Naive B cell (primary cell): ENCODE results near the gene CREBBP. TPM values are rescaled to one million over a fixed set of nuclear protein-coding genes. Genes with fewer than 3 reads are reported as not detected.

ENCODE experiments used
- ATAC-seq, 2 donors: fragments of 150-1000 bp; cut with Tn5 transposase; 2 replicates each; pipeline ENCODE4 v1.10.0; 2021; ENCODE audit warnings: low read depth in 2 of 2, mild to moderate bottlenecking in 2 of 2, moderate library complexity in 2 of 2
- DNase-seq: peaks from one replicate; pipeline ENCODE4 v3.0.0; 2022
- H3K27ac Mint-ChIP-seq, 6 donors: one replicate each; pipeline ENCODE4 v1.8.0; 2020 to 2022; ENCODE audit warnings: mild to moderate bottlenecking in 6 of 6, mixed read lengths in 6 of 6, moderate library complexity in 5 of 6, inconsistent platforms in 2 of 6
- H3K27me3 Mint-ChIP-seq, 3 donors: one replicate each; pipeline ENCODE4 v1.8.0; 2021 to 2022; ENCODE audit warnings: mixed read lengths in 3 of 3, mild to moderate bottlenecking in 1 of 3
- H3K36me3 Mint-ChIP-seq, 2 donors: one replicate each; pipeline ENCODE4 v1.8.0; 2020 to 2022; ENCODE audit warnings: mixed read lengths in 2 of 2, inconsistent platforms in 1 of 2, mild to moderate bottlenecking in 1 of 2
- H3K4me1 Mint-ChIP-seq, 3 donors: one replicate each; pipeline ENCODE4 v1.8.0; 2020 to 2022; ENCODE audit warnings: mixed read lengths in 3 of 3, inconsistent platforms in 1 of 3, mild to moderate bottlenecking in 1 of 3, moderate library complexity in 1 of 3
- H3K4me3 Mint-ChIP-seq, 8 donors: one replicate each; pipeline ENCODE4 v1.8.0; 2020 to 2022; ENCODE audit warnings: mild to moderate bottlenecking in 8 of 8, mixed read lengths in 8 of 8, moderate library complexity in 8 of 8, inconsistent platforms in 2 of 8
- H3K9me3 Mint-ChIP-seq, 7 donors: one replicate each; pipeline ENCODE4 v1.8.0; 2020 to 2022; ENCODE audit warnings: mixed read lengths in 7 of 7, mild to moderate bottlenecking in 5 of 7, inconsistent platforms in 2 of 7, moderate library complexity in 1 of 7
- polyA plus RNA-seq, 6 donors: library from polyadenylated mRNA; unstranded; fragments of 300-500 nt; fragmentation: Illumina TruSeq; gene quantifications; one replicate each; pipeline ENCODE4 v1.2.3, GENCODE V29; 2021; ENCODE audit warnings: low read depth in 6 of 6

CREBBP gene
- polyA plus RNA-seq, 6 donors from 2014 or later: 2.6 to 23.5 (median 7.2) TPM

DNA sequence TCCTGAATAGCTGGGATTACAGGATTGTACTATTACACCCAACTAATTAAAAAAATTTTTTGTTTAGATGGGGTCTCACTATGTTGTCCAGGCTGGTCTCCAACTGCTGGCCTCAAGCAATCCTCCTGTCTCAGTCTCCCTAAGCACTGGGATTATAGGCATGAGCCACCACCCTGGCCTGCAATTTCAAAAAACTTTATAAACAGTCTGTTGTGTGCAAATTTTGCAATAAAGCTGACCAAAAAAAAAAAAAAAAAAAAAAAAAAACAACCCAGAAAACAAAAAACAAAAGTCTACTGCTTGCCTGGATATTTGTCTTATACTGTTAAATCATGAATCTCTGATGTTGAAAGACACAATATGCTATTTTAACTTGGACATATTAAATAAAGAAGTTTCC, 4.4 kb downstream of the CREBBP start:
- Mint-ChIP-seq H3K27ac (peak overlapping the region in 1 of 6 donors; percentile 69), H3K4me1 (peaks cover 68 to 82% (median 78%) of the 10 kb centered on the region in 3 donors), H3K27me3 (no peaks in the 10 kb centered on the region), H3K36me3 (no peaks in the 10 kb centered on the region), H3K9me3 (no peaks in the 10 kb centered on the region), H3K4me3 (peak overlapping the region in 6 of 8 donors; percentile 71 to 90 (median 84))
- ATAC-seq (no peak), DNase-seq (no peak)

DNA sequence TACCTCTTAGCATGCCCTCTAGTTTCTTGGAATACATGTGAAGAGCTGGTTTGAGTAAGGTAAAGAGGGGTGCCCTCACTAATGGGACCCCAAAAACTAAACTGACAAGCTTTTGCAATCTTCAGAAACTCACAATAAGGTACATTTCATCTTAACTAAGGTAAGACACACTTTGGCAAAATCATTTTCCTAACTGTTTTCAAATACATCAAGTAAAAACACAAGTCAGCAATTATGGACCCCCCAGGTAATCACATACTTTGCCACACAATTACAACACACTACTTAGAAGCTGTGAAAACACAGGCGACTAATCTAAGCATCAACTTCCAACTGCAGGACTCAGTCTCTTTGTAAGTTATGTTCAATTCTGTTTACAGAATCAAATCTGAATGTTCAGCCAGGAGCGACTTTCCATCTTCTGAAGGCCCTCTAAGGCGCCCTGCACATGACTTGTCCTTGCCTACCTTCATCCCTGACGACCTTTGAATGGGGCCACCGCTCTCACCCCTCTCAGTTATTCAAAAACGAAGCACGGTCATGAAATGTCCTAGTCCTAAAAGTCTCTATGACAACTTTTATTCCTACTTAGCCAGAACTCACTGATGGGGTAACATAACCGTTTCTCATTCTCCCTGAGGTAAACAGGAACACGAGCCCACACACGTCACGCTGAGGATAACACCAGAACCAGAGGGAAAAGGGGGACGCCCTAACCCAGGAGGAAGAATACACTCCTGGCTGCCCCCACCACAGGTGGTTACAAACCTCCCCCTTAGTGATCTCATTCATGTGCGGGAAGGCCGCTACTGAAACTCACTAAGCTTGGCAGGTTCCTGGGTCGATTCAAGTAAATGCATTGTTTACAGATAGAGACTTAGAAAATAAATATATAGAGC, 5.5 kb downstream of the CREBBP start:
- no peak for ATAC-seq
- H3K4me1 Mint-ChIP-seq: peaks cover 78 to 93% (median 87%) of the 10 kb centered on the region in 3 donors
- H3K27ac Mint-ChIP-seq: peak overlapping the region in 3 of 6 donors; percentile 13 to 72 (median 60)
- no peak for DNase-seq
- H3K9me3 Mint-ChIP-seq: no peaks in the 10 kb centered on the region
- H3K36me3 Mint-ChIP-seq: no peaks in the 10 kb centered on the region
- no peaks in the 10 kb centered on the region for H3K27me3 Mint-ChIP-seq
- H3K4me3 Mint-ChIP-seq: peak overlapping the region in 5 of 8 donors; percentile 7 to 86 (median 31)

- Mint-ChIP-seq H3K27me3 (no peaks in the 10 kb centered on the region), H3K4me3 (peak overlapping the region in 2 of 8 donors; percentile 13 to 62), H3K27ac (no peak overlapping the region), H3K36me3 (no peaks in the 10 kb centered on the region), H3K4me1 (peaks cover 84 to 100% (median 92%) of the 10 kb centered on the region in 3 donors), H3K9me3 (no peaks in the 10 kb centered on the region)
- no peak for ATAC-seq
- DNase-seq: no peak
Observed at GRCh38 chr16:3874242-3874641, 6.3 kb downstream of the CREBBP start.

DNA sequence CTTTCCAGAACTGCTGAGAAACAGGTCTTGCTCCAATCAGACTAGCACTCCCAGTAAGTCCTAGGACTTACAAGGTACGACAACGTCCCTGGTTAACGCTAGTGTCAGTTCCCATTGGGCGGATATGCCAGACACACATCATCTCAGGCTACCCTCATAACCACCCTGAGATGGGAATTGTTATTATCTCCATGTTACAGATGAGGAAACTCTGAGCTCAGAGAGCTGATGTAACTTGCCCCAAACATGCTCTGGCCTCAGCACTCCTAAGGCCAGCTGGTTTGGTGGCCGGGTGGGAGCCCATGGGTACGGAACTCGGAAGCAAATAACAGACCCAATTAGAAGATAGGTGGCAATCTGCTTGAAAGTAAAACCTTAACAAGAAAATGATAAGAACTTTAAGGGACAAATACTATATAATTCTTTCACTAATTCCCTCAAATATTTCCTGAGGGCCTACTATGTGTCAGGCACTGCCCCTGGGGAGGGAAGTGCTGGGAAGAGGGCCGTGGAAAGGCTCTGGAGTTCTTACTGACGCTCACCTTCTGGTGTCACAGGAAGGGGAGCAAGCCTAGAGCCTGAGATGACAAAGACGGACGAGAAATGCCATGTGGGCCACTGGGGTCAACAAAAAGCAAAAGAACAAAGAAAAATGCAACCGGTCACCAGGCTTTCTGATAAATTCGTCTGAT, 6.9 kb downstream of the CREBBP start:
- Mint-ChIP-seq H3K36me3 (no peaks in the 10 kb centered on the region), H3K4me3 (peak overlapping the region in 7 of 8 donors; percentile 13 to 78 (median 40)), H3K9me3 (no peaks in the 10 kb centered on the region), H3K4me1 (peaks cover 84 to 100% (median 92%) of the 10 kb centered on the region in 3 donors), H3K27me3 (no peaks in the 10 kb centered on the region), H3K27ac (peak overlapping the region in 2 of 6 donors; percentile 71 to 78)
- no peak for ATAC-seq
- DNase-seq: no peak

- H3K36me3 Mint-ChIP-seq: no peaks in the 10 kb centered on the region
- no peak for ATAC-seq
- H3K4me3 Mint-ChIP-seq: peak overlapping the region in 7 of 8 donors; percentile 19 to 70 (median 58)
- H3K9me3 Mint-ChIP-seq: no peaks in the 10 kb centered on the region
- peak overlapping the region in 4 of 6 donors; percentile 66 to 84 (median 76) for H3K27ac Mint-ChIP-seq
- H3K4me1 Mint-ChIP-seq: peaks cover 78 to 96% (median 88%) of the 10 kb centered on the region in 3 donors
- no peaks in the 10 kb centered on the region for H3K27me3 Mint-ChIP-seq
- no peak for DNase-seq
Observed at GRCh38 chr16:3872216-3872895, 8.2 kb downstream of the CREBBP start.

DNA sequence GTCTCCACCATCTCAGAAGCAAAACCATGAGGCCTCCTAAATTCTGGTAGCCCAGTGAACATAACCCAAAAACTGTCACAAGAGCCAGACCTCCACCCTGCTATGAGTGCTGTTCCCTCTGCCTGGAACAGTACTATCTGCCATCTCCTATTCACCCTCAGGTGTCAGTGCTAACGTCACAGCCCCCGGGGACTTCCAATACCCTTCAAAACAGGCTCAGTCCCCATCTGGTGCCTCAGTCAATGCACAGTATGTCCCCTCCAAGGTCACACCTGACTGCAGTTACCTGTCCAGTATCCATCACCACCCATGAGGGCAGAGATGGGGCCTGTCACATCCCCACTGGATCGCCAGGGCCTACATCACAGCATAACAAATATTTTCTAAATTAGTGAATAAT, 11.5 kb downstream of the CREBBP start:
- Mint-ChIP-seq H3K27ac (peak overlapping the region in 4 of 6 donors; percentile 18 to 77 (median 46)), H3K4me1 (peaks cover 71 to 96% (median 87%) of the 10 kb centered on the region in 3 donors), H3K4me3 (peak overlapping the region in 5 of 8 donors; percentile 9 to 57 (median 18)), H3K9me3 (no peaks in the 10 kb centered on the region), H3K36me3 (no peaks in the 10 kb centered on the region), H3K27me3 (no peaks in the 10 kb centered on the region)
- DNase-seq (no peak), ATAC-seq (no peak)

DNA sequence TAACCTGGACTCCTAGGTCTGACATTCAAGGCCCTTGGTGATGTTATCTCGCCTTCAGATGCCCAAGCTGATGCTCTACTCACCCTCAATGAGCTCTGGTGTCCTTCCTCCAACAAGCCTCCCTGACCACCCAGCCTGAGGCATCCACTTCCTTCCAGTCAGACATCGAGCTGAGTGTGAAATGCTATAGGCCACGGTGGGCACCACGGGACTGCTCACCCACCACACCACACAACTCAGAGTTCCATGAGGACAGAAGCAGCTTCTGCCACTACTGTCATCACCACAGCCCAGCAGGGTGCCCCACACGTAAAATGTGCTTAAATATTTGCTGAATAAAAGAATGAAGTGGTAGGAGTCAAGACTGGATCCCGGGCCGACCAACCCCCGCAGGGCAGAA, 12.0 kb downstream of the CREBBP start:
- ATAC-seq: no peak
- Mint-ChIP-seq H3K9me3 (no peaks in the 10 kb centered on the region), H3K27me3 (no peaks in the 10 kb centered on the region), H3K4me1 (peaks cover 71 to 96% (median 87%) of the 10 kb centered on the region in 3 donors), H3K27ac (peak overlapping the region in 3 of 6 donors; percentile 16 to 77 (median 61)), H3K4me3 (peak overlapping the region in 6 of 8 donors; percentile 3 to 57 (median 22)), H3K36me3 (no peaks in the 10 kb centered on the region)
- no peak for DNase-seq

DNA sequence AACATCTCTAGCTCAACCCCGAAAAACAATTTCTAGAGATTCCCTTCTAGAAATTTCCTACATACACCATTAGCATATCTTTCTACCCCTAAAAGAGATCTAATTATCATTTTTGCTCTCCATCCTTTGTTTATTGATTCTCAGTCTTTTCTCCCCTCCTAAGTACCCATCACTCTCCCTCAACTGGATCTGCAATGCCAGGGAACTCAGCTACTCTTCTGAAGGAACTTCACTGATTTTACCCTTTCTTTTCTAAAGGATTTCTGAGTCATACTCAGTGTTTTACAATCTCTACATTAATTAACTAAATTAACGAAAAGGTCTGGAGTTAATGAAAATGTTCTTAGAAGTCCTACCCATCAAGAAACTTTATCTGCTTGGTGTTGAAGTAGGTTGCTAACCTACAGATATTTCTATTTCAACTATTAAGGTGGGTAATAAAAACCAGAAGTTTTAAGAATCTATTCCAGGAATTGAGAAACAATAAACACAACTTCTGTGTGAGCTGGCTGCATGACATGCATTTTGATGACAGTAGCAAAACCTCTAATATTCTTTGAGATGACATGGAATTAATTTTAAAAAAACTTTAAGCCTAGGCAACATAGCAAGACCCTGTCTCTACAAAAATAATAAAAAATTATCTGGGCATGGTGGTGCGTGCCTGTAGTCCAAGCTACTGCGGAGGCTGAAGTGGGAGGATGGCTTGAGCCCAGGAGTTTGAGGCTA, 13.6 kb downstream of the CREBBP start:
- Mint-ChIP-seq H3K4me1 (peaks cover 67 to 96% (median 85%) of the 10 kb centered on the region in 3 donors), H3K4me3 (peak overlapping the region in 2 of 8 donors; percentile 3 to 59), H3K36me3 (no peaks in the 10 kb centered on the region), H3K9me3 (no peaks in the 10 kb centered on the region), H3K27me3 (no peaks in the 10 kb centered on the region), H3K27ac (peak overlapping the region in 2 of 6 donors; percentile 60 to 76)
- DNase-seq (no peak), ATAC-seq (no peak)

DNA sequence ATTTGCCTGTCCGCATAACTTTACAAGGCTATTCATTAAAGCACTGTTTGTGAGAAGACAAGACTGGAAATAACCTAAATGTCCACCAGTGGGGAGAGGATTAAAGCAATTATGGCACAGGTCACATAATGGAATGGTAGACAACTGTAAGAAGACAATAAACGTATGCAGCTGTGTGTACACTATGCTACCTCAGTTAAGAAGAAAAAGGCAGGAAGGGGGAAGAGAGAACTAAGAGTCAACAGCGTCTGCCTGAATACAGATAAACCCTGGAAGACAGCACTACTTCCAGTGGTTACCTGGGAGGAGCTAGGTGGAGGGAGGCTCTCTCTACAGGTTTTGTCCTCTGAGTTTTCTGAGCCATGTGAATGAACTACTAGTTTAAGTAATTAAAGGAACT, 15.3 kb downstream of the CREBBP start:
- DNase-seq (no peak), ATAC-seq (no peak)
- H3K4me1 Mint-ChIP-seq: peaks cover 61 to 95% (median 81%) of the 10 kb centered on the region in 3 donors
- no peaks in the 10 kb centered on the region for H3K9me3 Mint-ChIP-seq
- no peaks in the 10 kb centered on the region for H3K27me3 Mint-ChIP-seq
- no peaks in the 10 kb centered on the region for H3K36me3 Mint-ChIP-seq
- H3K4me3 Mint-ChIP-seq: peak overlapping the region in 6 of 8 donors; percentile 2 to 72 (median 27)
- peak overlapping the region in 4 of 6 donors; percentile 6 to 81 (median 66) for H3K27ac Mint-ChIP-seq

GRCh38 chr16:3864562-3864961, 16.0 kb downstream of the CREBBP start:
- DNase-seq: no peak

DNA sequence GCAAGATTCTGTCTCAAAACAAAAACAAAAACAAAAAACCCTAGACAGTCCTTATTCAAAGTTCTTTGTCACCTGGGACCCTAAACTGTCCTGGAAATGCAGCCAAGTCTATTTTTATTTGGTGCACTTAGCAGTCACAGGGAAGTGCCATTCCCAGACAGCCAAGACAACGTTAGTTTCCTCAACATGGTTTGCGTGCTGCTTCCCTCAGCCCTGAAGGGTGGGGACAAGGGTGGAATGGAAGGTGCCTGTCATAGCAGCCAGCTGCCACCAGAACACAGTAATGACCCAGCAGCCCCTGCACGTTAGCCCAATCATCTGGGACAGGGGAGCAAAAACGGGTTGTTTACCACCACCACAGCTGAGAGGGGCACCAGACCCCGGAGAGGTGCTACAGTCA, 16.9 kb downstream of the CREBBP start:
- no peak for DNase-seq
- peak in 1 of 2 donors; percentile 22 for ATAC-seq
- peaks cover 59 to 94% (median 84%) of the 10 kb centered on the region in 3 donors for H3K4me1 Mint-ChIP-seq
- no peaks in the 10 kb centered on the region for H3K36me3 Mint-ChIP-seq
- no peaks in the 10 kb centered on the region for H3K9me3 Mint-ChIP-seq
- H3K4me3 Mint-ChIP-seq: peak overlapping the region in 6 of 8 donors; percentile 9 to 71 (median 63)
- H3K27me3 Mint-ChIP-seq: no peaks in the 10 kb centered on the region
- H3K27ac Mint-ChIP-seq: peak overlapping the region; percentile 21 to 93 (median 67)

More at GRCh38 chr16:3864562-3864961, 16.0 kb downstream of the CREBBP start:
- Mint-ChIP-seq H3K27ac (peak overlapping the region in 3 of 6 donors; percentile 37 to 75 (median 60)), H3K4me3 (peak overlapping the region in 5 of 8 donors; percentile 15 to 72 (median 36)), H3K36me3 (no peaks in the 10 kb centered on the region), H3K9me3 (no peaks in the 10 kb centered on the region), H3K27me3 (no peaks in the 10 kb centered on the region), H3K4me1 (peaks cover 60 to 95% (median 84%) of the 10 kb centered on the region in 3 donors)
- ATAC-seq: no peak

DNA sequence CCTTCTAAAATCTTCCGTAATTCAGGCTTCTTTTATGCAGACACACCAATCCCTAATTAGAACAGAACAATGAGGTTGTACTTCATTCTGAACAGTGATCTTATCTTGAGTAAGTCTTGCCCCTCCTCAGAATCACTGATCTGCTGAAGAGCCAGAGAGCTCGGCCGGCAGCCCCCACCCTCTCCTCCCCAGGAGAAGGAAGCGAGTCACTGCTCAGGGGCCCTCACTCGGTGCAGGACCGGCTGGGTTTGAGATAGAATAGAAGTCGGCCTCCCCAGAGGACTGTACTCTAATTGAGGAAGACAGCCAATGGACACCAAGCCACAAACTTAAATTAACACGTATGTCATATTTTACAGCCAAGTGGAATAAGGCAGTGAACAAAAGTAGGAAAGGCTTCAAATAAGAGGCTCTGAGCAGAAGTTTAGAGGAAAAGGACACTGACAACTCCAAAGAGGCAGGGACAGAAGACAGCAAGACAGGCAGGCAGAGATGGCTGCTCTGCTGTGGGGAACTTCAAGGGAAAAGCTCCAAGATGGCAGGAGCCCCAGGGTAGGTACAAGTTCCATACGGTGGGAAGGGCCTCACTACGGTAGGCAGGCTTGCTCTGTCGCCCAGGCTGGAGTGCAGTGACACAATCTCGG, 18.6 kb downstream of the CREBBP start:
- ATAC-seq (peak; percentile 49 to 54), DNase-seq (peak; percentile 21)
- Mint-ChIP-seq H3K36me3 (no peaks in the 10 kb centered on the region), H3K27ac (peak overlapping the region; percentile 6 to 97 (median 88)), H3K4me3 (peak overlapping the region; percentile 36 to 89 (median 76)), H3K4me1 (peaks cover 68 to 98% (median 89%) of the 10 kb centered on the region in 3 donors), H3K9me3 (no peaks in the 10 kb centered on the region), H3K27me3 (no peaks in the 10 kb centered on the region)
